RCC 7860 (cell line): ENCODE results near the gene LIN7C.

Experiments used
- DNase-seq: peaks from one replicate; pipeline ENCODE4 v3.0.0-alpha.2; 2015; ENCODE audit warnings: low spot score
- FAIRE-seq: peaks from 2 replicates; lab custom pipeline; 2012; peaks lifted over from hg19 to GRCh38; lab: Jason Lieb, UNC

Gene LIN7C

GRCh38 chr11:27471589-27472397 is 34.8 kb downstream of the LIN7C start:
- no peak for FAIRE-seq
- DNase-seq: no peak

GRCh38 chr11:27470826-27471588 is 35.6 kb downstream of the LIN7C start:
- no peak for FAIRE-seq
- DNase-seq: no peak

GRCh38 chr11:27470166-27470565 is 36.4 kb downstream of the LIN7C start:
- FAIRE-seq: no peak

GRCh38 chr11:27468995-27469695 is 37.4 kb downstream of the LIN7C start:
- no peak for FAIRE-seq

More at GRCh38 chr11:27470166-27470565, 36.4 kb downstream of the LIN7C start:
- DNase-seq: no peak

GRCh38 chr11:27468209-27468994 is 38.2 kb downstream of the LIN7C start:
- FAIRE-seq: peak; percentile 58
- DNase-seq: peak; percentile 83

More at GRCh38 chr11:27468995-27469695, 37.4 kb downstream of the LIN7C start:
- no peak for DNase-seq

GRCh38 chr11:27467181-27467913 is 39.2 kb downstream of the LIN7C start:
- FAIRE-seq: peak; percentile 77
- peak; percentile 49 for DNase-seq

GRCh38 chr11:27466363-27466762 is 40.2 kb downstream of the LIN7C start:
- DNase-seq (no peak), FAIRE-seq (no peak)

GRCh38 chr11:27465629-27466028 is 40.9 kb downstream of the LIN7C start:
- DNase-seq: no peak
- FAIRE-seq: no peak

GRCh38 chr11:27464909-27465308 is 41.7 kb downstream of the LIN7C start:
- DNase-seq (no peak), FAIRE-seq (no peak)

- FAIRE-seq: peak; percentile 53
- DNase-seq: peak; percentile 59
Measured at GRCh38 chr11:27464289-27464696, 42.3 kb downstream of the LIN7C start.

- DNase-seq (peak; percentile 57), FAIRE-seq (no peak)
Measured at GRCh38 chr11:27462543-27462942, 44.0 kb downstream of the LIN7C start.

- peak; percentile 35 for FAIRE-seq
- DNase-seq: peak; percentile 53
Measured at GRCh38 chr11:27460158-27460978, 46.2 kb downstream of the LIN7C start.

GRCh38 chr11:27459191-27459590 is 47.4 kb downstream of the LIN7C start:
- DNase-seq (peak; percentile 66), FAIRE-seq (no peak)

- FAIRE-seq: no peak
Measured at GRCh38 chr11:27458182-27458581, 48.4 kb downstream of the LIN7C start.

GRCh38 chr11:27456795-27457329 is 49.7 kb downstream of the LIN7C start:
- no peak for FAIRE-seq
- DNase-seq: no peak

More at GRCh38 chr11:27458182-27458581, 48.4 kb downstream of the LIN7C start:
- DNase-seq: no peak

- FAIRE-seq: peak; percentile 57
- peak; percentile 47 for DNase-seq
Measured at GRCh38 chr11:27456140-27456794, 50.3 kb downstream of the LIN7C start.

GRCh38 chr11:27455667-27456066 is 50.9 kb downstream of the LIN7C start:
- FAIRE-seq (no peak), DNase-seq (no peak)

GRCh38 chr11:27453701-27454100 is 52.9 kb downstream of the LIN7C start:
- FAIRE-seq (no peak), DNase-seq (no peak)
